Measurements from ENCODE around the gene RTN4.
A peak's percentile ranks its signal among the peaks of the same experiment; 100 is the strongest.

Gene RTN4

GRCh38 chr2:55050100-55050994 is at the start of gene RTN4:
RTN4 (minus strand) TSS chr2:55050451; CDS start chr2:55050300, 151 bp downstream.
- ChIA-PET POLR2A (interaction anchor here (0.5 to 1.1 kb wide), 4 partner anchors 9 to 488 kb away, joined by 3 to 5 read pairs (median 3); no protein-coding TSS in a partner anchor), CTCF (interaction anchor here (0.6 to 2.9 kb wide), 12 partner anchors 10 to 175 kb away, joined by 3 to 17 read pairs (median 3); no protein-coding TSS in a partner anchor)
- DNase-seq (ENCODE audit: extremely low spot score): peak; percentile 97
- no peak for TF ChIP-seq CTCF (IDR thresholded peaks at IDR 0.05; ENCODE audit: control extremely low read depth, extremely low read depth, low read depth, missing control alignments)

- TF ChIP-seq CTCF (IDR thresholded peaks at IDR 0.05; ENCODE audit: control extremely low read depth, extremely low read depth, low read depth, missing control alignments): no peak
- no peak for DNase-seq (ENCODE audit: extremely low spot score)
- POLR2A ChIA-PET: no interaction called here
- CTCF ChIA-PET: interaction anchor here (1.5 kb wide), 1 partner anchor 18 kb away, joined by 5 read pairs; no protein-coding TSS in a partner anchor
These were observed 49.2 kb upstream of the RTN4 start for GRCh38 chr2:55099493-55099877.

- no peak for TF ChIP-seq CTCF (IDR thresholded peaks at IDR 0.05; ENCODE audit: control extremely low read depth, extremely low read depth, low read depth, missing control alignments)
- DNase-seq (ENCODE audit: extremely low spot score): no peak
- CTCF ChIA-PET: interaction anchor here (0.6 to 3.1 kb wide), 4 partner anchors 7 to 256 kb away, joined by 3 to 9 read pairs (median 4); no protein-coding TSS in a partner anchor
- POLR2A ChIA-PET: no interaction called here
These were observed 47.5 kb upstream of the RTN4 start for GRCh38 chr2:55097461-55098410.

GRCh38 chr2:55097082-55097460 is 46.8 kb upstream of the RTN4 start:
- DNase-seq (ENCODE audit: extremely low spot score): no peak
- POLR2A ChIA-PET: no interaction called here
- no peak for TF ChIP-seq CTCF (IDR thresholded peaks at IDR 0.05; ENCODE audit: control extremely low read depth, extremely low read depth, low read depth, missing control alignments)
- CTCF ChIA-PET: interaction anchor here (1.3 to 3.1 kb wide), 3 partner anchors 8 to 27 kb away, joined by 3 to 9 read pairs (median 5); no protein-coding TSS in a partner anchor

- no peak for DNase-seq (ENCODE audit: extremely low spot score)
- no peak for TF ChIP-seq CTCF (IDR thresholded peaks at IDR 0.05; ENCODE audit: control extremely low read depth, extremely low read depth, low read depth, missing control alignments)
- ChIA-PET POLR2A (no interaction called here), CTCF (interaction anchor here (1.3 to 3.1 kb wide), 3 partner anchors 8 to 27 kb away, joined by 3 to 9 read pairs (median 5); no protein-coding TSS in a partner anchor)
These were observed 46.3 kb upstream of the RTN4 start for GRCh38 chr2:55096586-55096985.

- DNase-seq (ENCODE audit: extremely low spot score): no peak
- POLR2A ChIA-PET: no interaction called here
- no peak for TF ChIP-seq CTCF (IDR thresholded peaks at IDR 0.05; ENCODE audit: control extremely low read depth, extremely low read depth, low read depth, missing control alignments)
- CTCF ChIA-PET: interaction anchor here (1.3 kb wide), 1 partner anchor 75 kb away, joined by 4 read pairs; no protein-coding TSS in a partner anchor
These were observed 43.1 kb upstream of the RTN4 start for GRCh38 chr2:55093381-55093780.
